ENCODE measurements around the gene MISP. TPM values are rescaled to one million over a fixed set of nuclear protein-coding genes. Genes with fewer than 3 reads are reported as not detected.

Gene MISP
- total RNA-seq, 2 donors from 2014 or later, result 7.3 to 9.3 TPM

DNA sequence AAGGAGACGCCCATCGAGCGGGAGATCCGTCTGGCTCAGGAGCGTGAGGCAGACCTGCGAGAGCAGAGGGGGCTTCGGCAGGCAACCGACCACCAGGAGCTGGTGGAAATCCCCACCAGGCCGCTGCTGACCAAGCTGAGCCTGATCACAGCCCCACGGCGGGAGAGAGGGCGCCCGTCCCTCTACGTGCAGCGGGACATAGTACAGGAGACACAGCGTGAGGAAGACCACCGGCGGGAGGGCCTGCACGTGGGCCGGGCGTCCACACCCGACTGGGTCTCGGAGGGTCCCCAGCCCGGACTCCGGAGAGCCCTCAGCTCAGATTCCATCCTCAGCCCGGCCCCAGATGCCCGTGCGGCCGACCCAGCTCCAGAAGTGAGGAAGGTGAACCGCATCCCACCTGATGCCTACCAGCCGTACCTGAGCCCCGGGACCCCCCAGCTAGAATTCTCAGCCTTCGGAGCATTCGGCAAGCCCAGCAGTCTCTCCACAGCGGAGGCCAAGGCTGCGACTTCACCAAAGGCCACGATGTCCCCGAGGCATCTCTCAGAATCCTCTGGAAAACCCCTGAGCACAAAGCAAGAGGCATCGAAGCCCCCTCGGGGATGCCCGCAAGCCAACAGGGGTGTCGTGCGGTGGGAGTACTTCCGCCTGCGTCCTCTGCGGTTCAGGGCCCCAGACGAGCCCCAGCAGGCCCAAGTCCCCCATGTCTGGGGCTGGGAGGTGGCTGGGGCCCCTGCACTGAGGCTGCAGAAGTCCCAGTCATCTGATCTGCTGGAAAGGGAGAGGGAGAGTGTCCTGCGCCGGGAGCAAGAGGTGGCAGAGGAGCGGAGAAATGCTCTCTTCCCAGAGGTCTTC lies 7.1 kb downstream of the MISP start:
- Histone ChIP-seq H3K36me3 (no peaks in the 10 kb centered on the region), H3K9me3 (no peaks in the 10 kb centered on the region), H3K27me3 (replicated peaks; ENCODE audit: insufficient read depth) (no peaks in the 10 kb centered on the region), H3K4me1 (replicated peaks) (no peaks in the 10 kb centered on the region), H3K27ac (no peak overlapping the region), H3K4me3 (no peak overlapping the region)
- TF ChIP-seq POLR2AphosphoS5 (IDR thresholded peaks at IDR 0.05) (no peak), POLR2A (IDR thresholded peaks at IDR 0.05) (no peak)
- TF ChIP-seq, protein P1, sequence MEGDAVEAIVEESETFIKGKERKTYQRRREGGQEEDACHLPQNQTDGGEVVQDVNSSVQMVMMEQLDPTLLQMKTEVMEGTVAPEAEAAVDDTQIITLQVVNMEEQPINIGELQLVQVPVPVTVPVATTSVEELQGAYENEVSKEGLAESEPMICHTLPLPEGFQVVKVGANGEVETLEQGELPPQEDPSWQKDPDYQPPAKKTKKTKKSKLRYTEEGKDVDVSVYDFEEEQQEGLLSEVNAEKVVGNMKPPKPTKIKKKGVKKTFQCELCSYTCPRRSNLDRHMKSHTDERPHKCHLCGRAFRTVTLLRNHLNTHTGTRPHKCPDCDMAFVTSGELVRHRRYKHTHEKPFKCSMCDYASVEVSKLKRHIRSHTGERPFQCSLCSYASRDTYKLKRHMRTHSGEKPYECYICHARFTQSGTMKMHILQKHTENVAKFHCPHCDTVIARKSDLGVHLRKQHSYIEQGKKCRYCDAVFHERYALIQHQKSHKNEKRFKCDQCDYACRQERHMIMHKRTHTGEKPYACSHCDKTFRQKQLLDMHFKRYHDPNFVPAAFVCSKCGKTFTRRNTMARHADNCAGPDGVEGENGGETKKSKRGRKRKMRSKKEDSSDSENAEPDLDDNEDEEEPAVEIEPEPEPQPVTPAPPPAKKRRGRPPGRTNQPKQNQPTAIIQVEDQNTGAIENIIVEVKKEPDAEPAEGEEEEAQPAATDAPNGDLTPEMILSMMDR (IDR thresholded peaks at IDR 0.05), result no peak
- WGBS, result 96% methylated on average over 50 of the region's 50 CpGs
- intact Hi-C loops (cut with DNase I), result no loop called here
- no peak for DNase-seq (ENCODE audit: low spot score)

DNA sequence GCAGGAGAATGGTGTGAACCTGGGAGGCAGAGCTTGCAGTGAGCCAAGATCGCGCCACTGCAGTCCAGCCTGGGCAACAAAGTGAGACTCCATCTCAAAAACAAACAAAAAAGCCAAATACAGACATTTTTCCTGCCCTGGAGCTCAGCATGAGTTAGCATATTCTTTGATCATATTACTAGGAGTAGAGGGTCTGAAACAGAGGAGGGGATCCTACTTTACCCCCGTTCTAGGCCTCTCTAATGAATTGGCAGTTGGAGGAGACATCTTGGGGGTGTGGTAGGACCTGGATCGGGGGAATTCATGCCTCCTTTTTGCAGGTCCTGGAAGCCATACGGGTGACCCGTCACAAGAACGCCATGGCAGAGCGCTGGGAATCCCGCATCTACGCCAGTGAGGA lies 12.3 kb downstream of the MISP start:
- Histone ChIP-seq H3K9me3 (no peaks in the 10 kb centered on the region), H3K36me3 (no peaks in the 10 kb centered on the region), H3K27me3 (replicated peaks; ENCODE audit: insufficient read depth) (no peaks in the 10 kb centered on the region), H3K27ac (no peak overlapping the region), H3K4me1 (replicated peaks) (no peaks in the 10 kb centered on the region), H3K4me3 (no peak overlapping the region)
- 95% methylated on average over 10 of the region's 10 CpGs for WGBS
- TF ChIP-seq POLR2A (IDR thresholded peaks at IDR 0.05), result no peak
- intact Hi-C loops (cut with DNase I), result no loop called here
- DNase-seq (ENCODE audit: low spot score), result no peak

DNA sequence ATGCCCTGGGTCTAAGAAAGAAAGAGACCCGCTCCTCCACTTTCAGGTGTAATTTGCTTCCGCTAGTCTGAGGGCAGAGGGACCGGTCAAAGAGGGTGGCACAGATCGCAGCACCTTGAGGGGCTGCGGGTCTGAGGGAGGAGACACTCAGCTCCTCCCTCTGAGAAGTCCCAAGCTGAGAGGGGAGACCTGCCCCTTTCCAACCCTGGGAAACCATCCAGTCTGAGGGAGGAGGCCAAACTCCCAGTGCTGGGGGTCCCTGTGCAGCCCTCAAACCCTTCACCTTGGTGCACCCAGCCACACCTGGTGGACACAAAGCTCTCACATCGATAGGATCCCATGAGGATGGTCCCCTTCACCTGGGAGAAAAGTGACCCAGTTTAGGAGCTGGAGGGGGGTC lies 13.0 kb downstream of the MISP start:
- Histone ChIP-seq H3K4me3 (no peak overlapping the region), H3K4me1 (replicated peaks) (no peaks in the 10 kb centered on the region), H3K9me3 (no peaks in the 10 kb centered on the region), H3K36me3 (no peaks in the 10 kb centered on the region), H3K27ac (no peak overlapping the region), H3K27me3 (replicated peaks; ENCODE audit: insufficient read depth) (no peaks in the 10 kb centered on the region)
- no peak for DNase-seq (ENCODE audit: low spot score)
- 92% methylated on average over 6 of the region's 6 CpGs for WGBS
- TF ChIP-seq POLR2AphosphoS5 (IDR thresholded peaks at IDR 0.05), result no peak
- TF ChIP-seq, protein P1 (IDR thresholded peaks at IDR 0.05), result no peak
- no peak for TF ChIP-seq POLR2A (IDR thresholded peaks at IDR 0.05)
- intact Hi-C loops (cut with DNase I), result no loop called here

DNA sequence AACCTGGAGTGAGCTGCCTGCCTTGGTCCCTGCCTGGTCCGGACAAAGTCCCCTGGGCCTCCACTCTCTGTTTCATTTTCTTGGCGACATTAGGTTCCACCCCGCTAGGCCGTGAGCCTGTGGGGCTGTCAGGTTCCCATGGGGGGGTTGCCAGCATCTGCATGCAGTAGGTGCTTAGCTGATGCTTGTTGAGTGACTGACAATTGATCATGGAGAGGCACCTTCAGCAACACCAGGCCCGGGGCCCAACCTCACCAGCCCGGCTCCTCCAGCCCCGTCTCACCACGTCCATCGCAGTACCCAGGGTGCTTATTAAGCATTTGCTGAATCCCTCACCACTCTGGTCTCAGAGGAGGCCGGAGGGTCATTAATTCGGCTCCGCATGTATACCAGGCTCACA lies 13.4 kb downstream of the MISP start:
- 86% methylated on average over 12 of the region's 12 CpGs for WGBS
- intact Hi-C loops (cut with DNase I), result no loop called here
- no peak overlapping the region for H3K27ac ChIP-seq

DNA sequence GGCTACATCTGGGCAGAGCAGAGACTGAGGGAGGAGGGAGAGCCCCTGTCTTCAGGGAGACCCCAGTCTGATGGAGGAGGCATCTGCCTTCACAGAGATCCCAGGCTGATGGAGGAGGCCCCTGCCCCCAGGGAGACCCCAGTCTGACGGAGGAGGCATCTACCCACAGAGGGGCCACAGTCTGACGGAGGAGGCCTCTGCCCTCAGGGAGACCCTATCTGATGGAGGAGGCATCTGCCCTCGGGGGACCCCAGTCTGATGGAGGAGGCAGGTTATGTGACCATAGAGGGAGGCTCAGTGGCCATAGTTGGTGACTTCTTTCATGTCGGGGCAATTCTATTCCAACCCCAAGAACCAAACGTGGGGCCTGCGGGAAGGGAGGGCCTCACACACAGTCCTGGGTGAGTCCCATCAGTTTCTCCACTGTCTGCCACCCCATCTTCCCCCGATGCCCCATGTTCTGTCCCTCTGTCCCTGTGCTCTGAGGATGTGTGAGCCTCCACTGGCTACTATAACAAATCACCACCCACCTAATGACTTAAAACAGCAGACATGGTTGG lies 14.3 kb downstream of the MISP start:
- no peak for DNase-seq (ENCODE audit: low spot score)
- WGBS, result 74% methylated on average over 7 of the region's 7 CpGs
- no peaks in the 10 kb centered on the region for H3K36me3 ChIP-seq
- H3K27ac ChIP-seq, result no peak overlapping the region
- H3K9me3 ChIP-seq, result no peaks in the 10 kb centered on the region
- intact Hi-C loops (cut with DNase I), result no loop called here
- H3K4me1 ChIP-seq (replicated peaks), result no peaks in the 10 kb centered on the region
- TF ChIP-seq POLR2AphosphoS5 (IDR thresholded peaks at IDR 0.05), result no peak
- no peaks in the 10 kb centered on the region for H3K27me3 ChIP-seq (replicated peaks; ENCODE audit: insufficient read depth)
- no peak overlapping the region for H3K4me3 ChIP-seq

More for the DNA sequence above, 13.4 kb downstream of the MISP start:
- DNase-seq (ENCODE audit: low spot score), result no peak
- H3K36me3 ChIP-seq, result no peaks in the 10 kb centered on the region
- H3K9me3 ChIP-seq, result no peaks in the 10 kb centered on the region
- H3K27me3 ChIP-seq (replicated peaks; ENCODE audit: insufficient read depth), result no peaks in the 10 kb centered on the region
- H3K4me3 ChIP-seq, result no peak overlapping the region
- no peaks in the 10 kb centered on the region for H3K4me1 ChIP-seq (replicated peaks)
- TF ChIP-seq, protein P1 (IDR thresholded peaks at IDR 0.05), result no peak
- TF ChIP-seq POLR2AphosphoS5 (IDR thresholded peaks at IDR 0.05) (no peak), POLR2A (IDR thresholded peaks at IDR 0.05) (no peak)

DNA sequence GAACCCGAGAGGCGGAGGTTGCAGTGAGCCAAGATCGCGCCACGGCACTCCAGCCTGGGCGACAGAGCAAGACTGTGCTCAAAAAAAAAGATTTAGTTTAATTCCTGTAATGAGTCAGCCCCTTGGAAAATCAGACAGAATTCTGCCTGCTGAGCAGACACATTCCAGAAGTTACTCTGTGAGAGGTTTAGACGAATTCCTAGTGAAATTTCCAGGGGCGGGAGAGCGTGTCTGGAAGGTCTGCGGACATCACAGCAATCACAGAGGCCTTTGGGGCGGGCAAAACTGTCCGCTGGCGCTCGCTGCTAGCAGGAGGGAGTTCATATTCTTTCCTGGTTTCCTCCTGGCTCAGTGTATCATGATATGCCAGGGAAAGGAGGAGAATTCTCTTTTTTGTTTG lies 17.5 kb downstream of the MISP start:
- no peaks in the 10 kb centered on the region for H3K9me3 ChIP-seq
- no peaks in the 10 kb centered on the region for H3K4me1 ChIP-seq (replicated peaks)
- TF ChIP-seq POLR2A (IDR thresholded peaks at IDR 0.05) (no peak), POLR2AphosphoS5 (IDR thresholded peaks at IDR 0.05) (no peak)
- TF ChIP-seq, protein P1 (IDR thresholded peaks at IDR 0.05), result no peak
- no peak overlapping the region for H3K27ac ChIP-seq
- intact Hi-C loops (cut with DNase I), result no loop called here
- DNase-seq (ENCODE audit: low spot score), result no peak
- H3K36me3 ChIP-seq, result no peaks in the 10 kb centered on the region
- H3K27me3 ChIP-seq (replicated peaks; ENCODE audit: insufficient read depth), result no peaks in the 10 kb centered on the region
- 68% methylated on average over 14 of the region's 14 CpGs for WGBS
- H3K4me3 ChIP-seq, result no peak overlapping the region
